Keratinocyte (primary cell): Measurements from ENCODE around the gene PPARGC1A. TPM values are rescaled to one million over a fixed set of nuclear protein-coding genes. Genes with fewer than 3 reads are reported as not detected.

Source experiments
- DNase-seq: peaks from one replicate; pipeline ENCODE4 v3.0.0-alpha.2; 2011; ENCODE audit warnings: low read depth, missing footprints, low spot score
- FAIRE-seq: peaks from 2 replicates; lab custom pipeline; 2011; peaks lifted over from hg19 to GRCh38; lab: Jason Lieb, UNC
- H2AFZ ChIP-seq: 2 replicates; pipeline ENCODE4 v1.6.0; 2012; ENCODE audit warnings: low read length, control low read depth, inconsistent platforms; ENCODE audit not compliant: control insufficient read depth
- H3K27ac ChIP-seq: 2 replicates; pipeline ENCODE4 v1.5.1; 2011; ENCODE audit warnings: low read length; ENCODE audit not compliant: control insufficient read depth, insufficient read depth
- H3K27me3 ChIP-seq: 3 replicates; pipeline ENCODE4 v1.6.0; 2011; ENCODE audit warnings: low read length; ENCODE audit not compliant: control insufficient read depth, insufficient read depth; ENCODE audit errors: extremely low read depth
- H3K36me3 ChIP-seq, 2 experiments: 2 replicates in 1 of 2; 3 replicates in 1 of 2; pipeline ENCODE4 v1.5.1; 2011; ENCODE audit warnings: low read length in 2 of 2, mild to moderate bottlenecking in 1 of 2; ENCODE audit not compliant: control insufficient read depth in 2 of 2, insufficient read depth in 2 of 2; ENCODE audit errors: extremely low read depth in 1 of 2
- H3K4me1 ChIP-seq: 3 replicates; pipeline ENCODE4 v1.5.1; 2011; ENCODE audit warnings: low read length; ENCODE audit not compliant: control insufficient read depth, insufficient read depth; ENCODE audit errors: extremely low read depth
- H3K4me2 ChIP-seq: 3 replicates; pipeline ENCODE4 v1.6.0; 2011; ENCODE audit warnings: low read depth, low read length; ENCODE audit not compliant: control insufficient read depth, insufficient read depth; ENCODE audit errors: extremely low read depth
- H3K4me3 ChIP-seq, 3 experiments: fragments of 200-600 bp in 1 of 3; sonication (generic) in 1 of 3; 2 replicates in 2 of 3; 3 replicates in 1 of 3; pipeline ENCODE4 v1.5.1; 2011 to 2016; ENCODE audit warnings: low read length in 3 of 3, mild to moderate bottlenecking in 3 of 3, control low read depth in 2 of 3, inconsistent platforms in 1 of 3, low read depth in 1 of 3, mixed read lengths in 1 of 3, mixed run types in 1 of 3, moderate library complexity in 1 of 3; ENCODE audit not compliant: control insufficient read depth in 2 of 3, insufficient read depth in 2 of 3; ENCODE audit errors: extremely low read depth in 1 of 3
- H3K79me2 ChIP-seq: 2 replicates; pipeline ENCODE4 v1.6.0; 2012; ENCODE audit warnings: low read length; ENCODE audit not compliant: control insufficient read depth, insufficient read depth
- H3K9ac ChIP-seq: 3 replicates; pipeline ENCODE4 v1.6.0; 2011; ENCODE audit warnings: low read length; ENCODE audit not compliant: control insufficient read depth, insufficient read depth; ENCODE audit errors: extremely low read depth
- H3K9me1 ChIP-seq: 3 replicates; pipeline ENCODE4 v1.6.0; 2011; ENCODE audit warnings: low read length; ENCODE audit not compliant: control insufficient read depth, insufficient read depth; ENCODE audit errors: extremely low read depth
- H3K9me3 ChIP-seq: 2 replicates; pipeline ENCODE4 v1.5.1; 2012; ENCODE audit warnings: low read depth, low read length; ENCODE audit not compliant: control insufficient read depth
- H4K20me1 ChIP-seq: 3 replicates; pipeline ENCODE4 v1.6.0; 2011; ENCODE audit warnings: low read length; ENCODE audit not compliant: control insufficient read depth, insufficient read depth; ENCODE audit errors: extremely low read depth
- EZH2 ChIP-seq: IDR thresholded peaks from one replicate; pipeline ENCODE4 v1.6.1; 2012; ENCODE audit warnings: inconsistent platforms, mild to moderate bottlenecking, low read length, moderate library complexity
- dilution Hi-C: fragments of 300-500 bp; cut with MboI; formaldehyde crosslinking; loops from one replicate; pipeline ENCODE4 v1.7.0; 2020; ENCODE audit warnings: low sequenced_read_pairs; ENCODE audit not compliant: extremely low pct_ligation_motif_present
- polyA plus RNA-seq, 5 experiments: library from polyadenylated mRNA; depleted of rRNA in 3 of 5; stranded (reverse) in 3 of 5; stranded (forward) in 1 of 5; unstranded in 1 of 5; fragments of >200 nt; gene quantifications; 1 replicate in 1 of 5; 2 replicates in 3 of 5; 3 replicates in 1 of 5; pipeline versions ENCODE4 v1.2.1 to v1.2.3, GENCODE V29; 2011 to 2012; ENCODE audit warnings: missing spikeins in 2 of 5, low read depth in 1 of 5, low replicate concordance in 1 of 5
- TF ChIP-seq, protein P1 (sequence below), 3 experiments: IDR thresholded peaks in 1 of 3; conservative IDR thresholded peaks in 1 of 3; optimal IDR thresholded peaks in 1 of 3; 2 replicates in 2 of 3; 3 replicates in 1 of 3; pipeline versions ENCODE3 to v1.5.1; 2011; ENCODE audit warnings: low read length in 3 of 3, mild to moderate bottlenecking in 3 of 3, moderate library complexity in 2 of 3, control low read depth in 1 of 3, inconsistent platforms in 1 of 3; ENCODE audit not compliant: insufficient read depth in 2 of 3; ENCODE audit errors: extremely low read depth in 1 of 3

The PPARGC1A gene
- polyA plus RNA-seq, 1 donor (not counting 4 experiments of a cell fraction or from before 2014, with no cell fraction given), result 0.18 TPM

DNA sequence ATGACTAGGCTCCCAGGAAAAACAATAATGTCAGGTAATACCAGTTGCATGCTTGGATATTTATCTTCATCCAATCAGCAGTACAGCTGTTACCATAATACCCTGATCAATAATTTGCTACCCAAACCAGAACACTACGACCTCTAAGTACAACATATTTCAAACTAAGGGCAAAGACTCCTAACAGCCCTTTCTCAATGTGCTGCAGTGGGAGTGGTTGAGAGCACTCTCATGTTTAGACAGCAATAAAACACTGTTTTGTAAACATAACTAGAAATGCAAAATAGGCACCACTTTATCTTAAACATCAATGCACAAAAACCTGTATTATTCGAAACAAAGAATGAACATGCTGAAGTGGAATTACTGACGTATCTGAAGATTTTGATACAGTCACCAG lies 28.9 kb downstream of the PPARGC1A start:
- Histone ChIP-seq H3K4me1 (no peaks in the 10 kb centered on the region), H3K79me2 (no peaks in the 10 kb centered on the region), H4K20me1 (no peaks in the 10 kb centered on the region), H2AFZ (no peak overlapping the region), H3K9me1 (no peaks in the 10 kb centered on the region), H3K27ac (no peak overlapping the region), H3K9ac (no peak overlapping the region), H3K9me3 (no peaks in the 10 kb centered on the region), H3K36me3 (no peaks in the 10 kb centered on the region), H3K4me3 (no peak overlapping the region), H3K4me2 (no peak overlapping the region), H3K27me3 (no peaks in the 10 kb centered on the region)
- dilution Hi-C loops, result no loop called here
- no peak for FAIRE-seq
- TF ChIP-seq, protein P1, sequence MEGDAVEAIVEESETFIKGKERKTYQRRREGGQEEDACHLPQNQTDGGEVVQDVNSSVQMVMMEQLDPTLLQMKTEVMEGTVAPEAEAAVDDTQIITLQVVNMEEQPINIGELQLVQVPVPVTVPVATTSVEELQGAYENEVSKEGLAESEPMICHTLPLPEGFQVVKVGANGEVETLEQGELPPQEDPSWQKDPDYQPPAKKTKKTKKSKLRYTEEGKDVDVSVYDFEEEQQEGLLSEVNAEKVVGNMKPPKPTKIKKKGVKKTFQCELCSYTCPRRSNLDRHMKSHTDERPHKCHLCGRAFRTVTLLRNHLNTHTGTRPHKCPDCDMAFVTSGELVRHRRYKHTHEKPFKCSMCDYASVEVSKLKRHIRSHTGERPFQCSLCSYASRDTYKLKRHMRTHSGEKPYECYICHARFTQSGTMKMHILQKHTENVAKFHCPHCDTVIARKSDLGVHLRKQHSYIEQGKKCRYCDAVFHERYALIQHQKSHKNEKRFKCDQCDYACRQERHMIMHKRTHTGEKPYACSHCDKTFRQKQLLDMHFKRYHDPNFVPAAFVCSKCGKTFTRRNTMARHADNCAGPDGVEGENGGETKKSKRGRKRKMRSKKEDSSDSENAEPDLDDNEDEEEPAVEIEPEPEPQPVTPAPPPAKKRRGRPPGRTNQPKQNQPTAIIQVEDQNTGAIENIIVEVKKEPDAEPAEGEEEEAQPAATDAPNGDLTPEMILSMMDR (optimal IDR thresholded peaks at IDR 0.05 in 1 of 3, IDR thresholded peaks at IDR 0.05 in 1 of 3, conservative IDR thresholded peaks at IDR 0.05 in 1 of 3; ENCODE audit: extremely low read depth in 1 of 3, insufficient read depth in 2 of 3, low read length in 3 of 3), result no peak
- TF ChIP-seq EZH2, result no peak
- DNase-seq, result no peak

DNA sequence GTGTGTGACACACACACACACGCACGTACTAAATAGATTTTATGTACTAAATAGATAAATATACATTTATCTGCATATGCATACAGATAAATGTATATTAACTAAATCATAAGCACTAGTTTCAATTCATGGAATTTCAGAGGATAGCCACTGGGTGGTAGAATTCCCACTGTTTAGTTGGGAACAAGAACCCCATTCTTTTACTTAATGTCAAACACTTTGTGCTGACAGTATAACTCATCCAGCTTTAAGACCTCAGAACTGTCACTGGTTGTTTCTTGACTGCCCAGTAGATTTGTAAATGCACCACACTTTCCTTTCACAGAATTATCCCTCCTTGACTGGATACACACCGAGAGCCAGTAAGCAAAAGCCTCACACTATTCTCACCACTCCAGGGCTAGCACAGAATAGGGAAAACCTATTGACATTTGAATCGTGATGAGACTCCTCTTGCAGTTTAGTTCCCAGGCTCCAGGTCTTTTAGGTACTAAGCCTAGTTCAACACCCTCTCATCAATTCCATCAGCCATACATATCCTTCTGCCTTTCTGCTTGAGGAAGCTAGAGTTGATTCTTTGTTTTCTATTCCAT lies 32.4 kb downstream of the PPARGC1A start:
- dilution Hi-C loops, result no loop called here
- TF ChIP-seq, protein P1 (optimal IDR thresholded peaks at IDR 0.05 in 1 of 3, IDR thresholded peaks at IDR 0.05 in 1 of 3, conservative IDR thresholded peaks at IDR 0.05 in 1 of 3; ENCODE audit: extremely low read depth in 1 of 3, insufficient read depth in 2 of 3, low read length in 3 of 3), result no peak
- TF ChIP-seq EZH2, result no peak
- Histone ChIP-seq H3K9ac (no peak overlapping the region), H3K79me2 (no peaks in the 10 kb centered on the region), H3K4me3 (no peak overlapping the region), H3K9me3 (no peaks in the 10 kb centered on the region), H3K27me3 (no peaks in the 10 kb centered on the region), H3K36me3 (no peaks in the 10 kb centered on the region), H3K27ac (no peak overlapping the region), H3K4me1 (no peaks in the 10 kb centered on the region), H2AFZ (no peak overlapping the region), H3K9me1 (no peaks in the 10 kb centered on the region), H3K4me2 (no peak overlapping the region), H4K20me1 (no peaks in the 10 kb centered on the region)
- DNase-seq (no peak), FAIRE-seq (peak; percentile 29)
